CD14-positive monocyte (primary cell): ENCODE data around the gene BRD2. TPM values are rescaled to one million over a fixed set of nuclear protein-coding genes. Genes with fewer than 3 reads are reported as not detected.

Source experiments
- DNase-seq, 3 donors: peaks; one replicate each; pipeline ENCODE4 v3.0.0-alpha.2; 2011 to 2022
- H2AFZ ChIP-seq: 2 replicates; pipeline ENCODE4 v1.6.0; 2012; ENCODE audit warnings: mild to moderate bottlenecking, low read depth, low read length, inconsistent platforms; ENCODE audit not compliant: insufficient read depth, poor library complexity, severe bottlenecking
- H3K27ac ChIP-seq, 2 donors: 1 replicate in 1 of 2; 2 replicates in 1 of 2; pipeline ENCODE4 v1.5.1; 2012 to 2013; ENCODE audit warnings: low read length in 2 of 2, control low read depth in 1 of 2, inconsistent platforms in 1 of 2, low read depth in 1 of 2, mild to moderate bottlenecking in 1 of 2
- H3K27me3 ChIP-seq, 2 donors: one replicate each; pipeline versions ENCODE4 v1.6.0 to v1.6.1; 2011 to 2013; ENCODE audit warnings: low read length in 2 of 2; ENCODE audit not compliant: control insufficient read depth in 2 of 2, insufficient read depth in 2 of 2
- H3K36me3 ChIP-seq, 2 donors: replicated peaks in 1 of 2; 1 replicate in 1 of 2; 2 replicates in 1 of 2; pipeline versions ENCODE4 v1.5.1 to v1.6.1; 2012 to 2013; ENCODE audit warnings: low read length in 2 of 2, control low read depth in 1 of 2, inconsistent platforms in 1 of 2, mild to moderate bottlenecking in 1 of 2; ENCODE audit not compliant: insufficient read depth in 2 of 2, control insufficient read depth in 1 of 2
- H3K4me1 ChIP-seq, 2 donors: 1 replicate in 1 of 2; 2 replicates in 1 of 2; pipeline versions ENCODE4 v1.5.1 to v1.6.1; 2012 to 2013; ENCODE audit warnings: low read length in 2 of 2, control low read depth in 1 of 2, inconsistent platforms in 1 of 2, mild to moderate bottlenecking in 1 of 2, moderate library complexity in 1 of 2; ENCODE audit not compliant: insufficient read depth in 2 of 2, control insufficient read depth in 1 of 2
- H3K4me2 ChIP-seq: replicated peaks from 2 replicates; pipeline ENCODE3; 2012; ENCODE audit warnings: low read length, moderate library complexity, mild to moderate bottlenecking; ENCODE audit not compliant: poor library complexity, severe bottlenecking; ENCODE audit errors: extremely low read depth
- H3K4me3 ChIP-seq, 3 experiments: fragments of 200-600 bp in 1 of 3; sonication (generic) in 1 of 3; replicated peaks in 1 of 3; 1 replicate in 2 of 3; 2 replicates in 1 of 3; pipeline ENCODE4 v1.5.1; 2011 to 2013; ENCODE audit warnings: low read length in 3 of 3, mild to moderate bottlenecking in 3 of 3, control low read depth in 2 of 3, low read depth in 2 of 3, inconsistent platforms in 1 of 3, moderate library complexity in 1 of 3
- H3K79me2 ChIP-seq: 2 replicates; pipeline ENCODE4 v1.6.0; 2012; ENCODE audit warnings: mild to moderate bottlenecking, control low read depth, inconsistent platforms, low read length, moderate library complexity; ENCODE audit not compliant: insufficient read depth
- H3K9ac ChIP-seq: 2 replicates; pipeline ENCODE4 v1.6.0; 2017; ENCODE audit warnings: low read length, mild to moderate bottlenecking; ENCODE audit not compliant: insufficient read depth, poor library complexity, severe bottlenecking
- H3K9me3 ChIP-seq, 2 donors: replicated peaks in 1 of 2; 1 replicate in 1 of 2; 2 replicates in 1 of 2; pipeline versions ENCODE4 v1.5.1 to v1.6.1; 2012 to 2013; ENCODE audit warnings: low read length in 2 of 2, control low read depth in 1 of 2; ENCODE audit not compliant: control insufficient read depth in 1 of 2, insufficient read depth in 1 of 2
- H4K20me1 ChIP-seq: 2 replicates; pipeline ENCODE4 v1.6.0; 2012; ENCODE audit warnings: mild to moderate bottlenecking, low read length, control low read depth, moderate library complexity; ENCODE audit not compliant: insufficient read depth
- H3K27ac Mint-ChIP-seq, 7 donors: one replicate each; pipeline ENCODE4 v1.8.0; 2020; ENCODE audit warnings: mild to moderate bottlenecking in 7 of 7, mixed read lengths in 7 of 7, moderate library complexity in 6 of 7, inconsistent platforms in 2 of 7
- H3K27me3 Mint-ChIP-seq, 3 donors: one replicate each; pipeline ENCODE4 v1.8.0; 2021 to 2022; ENCODE audit warnings: low read depth in 3 of 3, mild to moderate bottlenecking in 3 of 3, mixed read lengths in 3 of 3, moderate library complexity in 3 of 3, inconsistent platforms in 1 of 3
- H3K36me3 Mint-ChIP-seq, 2 donors: one replicate each; pipeline ENCODE4 v1.8.0; 2020; ENCODE audit warnings: mixed read lengths in 2 of 2, inconsistent platforms in 1 of 2, mild to moderate bottlenecking in 1 of 2
- H3K4me1 Mint-ChIP-seq: one replicate; pipeline ENCODE4 v1.8.0; 2020; ENCODE audit warnings: mild to moderate bottlenecking, mixed read lengths
- H3K4me3 Mint-ChIP-seq, 2 donors: one replicate each; pipeline ENCODE4 v1.8.0; 2020; ENCODE audit warnings: mild to moderate bottlenecking in 2 of 2, mixed read lengths in 2 of 2, moderate library complexity in 1 of 2
- H3K9me3 Mint-ChIP-seq, 7 donors: one replicate each; pipeline ENCODE4 v1.8.0; 2020 to 2022; ENCODE audit warnings: mixed read lengths in 7 of 7, mild to moderate bottlenecking in 6 of 7, moderate library complexity in 6 of 7, inconsistent platforms in 2 of 7
- CTCF ChIP-seq: fragments of 200-600 bp; IDR thresholded peaks from one replicate; pipeline ENCODE4 v1.8.0; 2022; ENCODE audit warnings: antibody characterized with exemption, mild to moderate bottlenecking
- WGBS: methylation state at CpG from one replicate; pipeline ENCODE4 v1.1.5; 2013; ENCODE audit warnings: missing lambda C conversion rate; ENCODE audit not compliant: insufficient coverage; 5-methylcytosine and 5-hydroxymethylcytosine counted together
- intact Hi-C, 2 donors: fragments of 100-400 bp; cut with micrococcal nuclease; formaldehyde crosslinking; loops; one replicate each; pipeline versions ENCODE4 v1.15.0 to v1.15.1; 2023
- polyA plus RNA-seq, 3 donors: library from polyadenylated mRNA; depleted of rRNA in 1 of 3; unstranded in 2 of 3; stranded (reverse) in 1 of 3; fragments of 300-500 nt in 2 of 3; fragments of >200 nt in 1 of 3; fragmentation: Illumina TruSeq in 2 of 3; gene quantifications; 1 replicate in 2 of 3; 2 replicates in 1 of 3; pipeline ENCODE4 v1.2.3, GENCODE V29; 2012 to 2021

Gene BRD2
- polyA plus RNA-seq, 3 donors, result 9.6 to 475 (median 21.7) TPM

GRCh38 chr6:32950010-32950409 lies 18.4 kb upstream of the BRD2 start:
- Histone ChIP-seq H3K4me1 (peaks cover 89 to 93% of the 10 kb centered on the region in 2 donors), H3K9me3 (no peaks in the 10 kb centered on the region), H3K4me2 (peak overlapping the region; percentile 34), H3K9ac (no peak overlapping the region), H3K79me2 (peaks cover 74% of the 10 kb centered on the region), H3K4me3 (peak overlapping the region in 1 of 3 experiments; percentile 84), H3K27me3 (no peaks in the 10 kb centered on the region), H3K36me3 (peaks cover 14 to 26% of the 10 kb centered on the region in 2 donors), H4K20me1 (no peaks in the 10 kb centered on the region), H2AFZ (no peak overlapping the region), H3K27ac (peak overlapping the region in 1 of 2 donors; percentile 25)
- 100% methylated on average over 1 of the region's 3 CpGs for WGBS
- DNase-seq, result no peak
- Mint-ChIP-seq H3K4me3 (peak overlapping the region; percentile 72 to 93), H3K9me3 (no peaks in the 10 kb centered on the region), H3K27me3 (peaks cover 0 to 3% (median 0%) of the 10 kb centered on the region in 3 donors), H3K36me3 (peaks cover 32 to 34% of the 10 kb centered on the region in 2 donors), H3K27ac (peak overlapping the region in 5 of 7 donors; percentile 5 to 98 (median 72)), H3K4me1 (peaks cover 91% of the 10 kb centered on the region)
- intact Hi-C loops, result no loop called here
- TF ChIP-seq CTCF, result no peak

- Histone ChIP-seq H3K9me3 (no peaks in the 10 kb centered on the region), H3K4me2 (peak overlapping the region; percentile 34), H4K20me1 (no peaks in the 10 kb centered on the region), H3K27me3 (no peaks in the 10 kb centered on the region), H3K9ac (no peak overlapping the region), H3K4me1 (peaks cover 86 to 89% of the 10 kb centered on the region in 2 donors), H3K4me3 (peak overlapping the region in 1 of 3 experiments; percentile 84), H3K36me3 (peaks cover 14 to 26% of the 10 kb centered on the region in 2 donors), H2AFZ (no peak overlapping the region), H3K79me2 (peaks cover 74% of the 10 kb centered on the region), H3K27ac (peak overlapping the region in 1 of 2 donors; percentile 25)
- Mint-ChIP-seq H3K27me3 (peaks cover 0 to 2% (median 0%) of the 10 kb centered on the region in 3 donors), H3K27ac (peak overlapping the region in 6 of 7 donors; percentile 2 to 98 (median 75)), H3K36me3 (peaks cover 32 to 34% of the 10 kb centered on the region in 2 donors), H3K4me3 (peak overlapping the region; percentile 72 to 93), H3K4me1 (peaks cover 91% of the 10 kb centered on the region), H3K9me3 (no peaks in the 10 kb centered on the region)
- intact Hi-C loops, result no loop called here
- DNase-seq, result no peak
- 93% methylated on average over 8 of the region's 8 CpGs for WGBS
- TF ChIP-seq CTCF, result no peak
Measured at GRCh38 chr6:32950449-32950848, 17.9 kb upstream of the BRD2 start.
